ENCODE results near the gene ADCY9.

The ADCY9 gene

DNA sequence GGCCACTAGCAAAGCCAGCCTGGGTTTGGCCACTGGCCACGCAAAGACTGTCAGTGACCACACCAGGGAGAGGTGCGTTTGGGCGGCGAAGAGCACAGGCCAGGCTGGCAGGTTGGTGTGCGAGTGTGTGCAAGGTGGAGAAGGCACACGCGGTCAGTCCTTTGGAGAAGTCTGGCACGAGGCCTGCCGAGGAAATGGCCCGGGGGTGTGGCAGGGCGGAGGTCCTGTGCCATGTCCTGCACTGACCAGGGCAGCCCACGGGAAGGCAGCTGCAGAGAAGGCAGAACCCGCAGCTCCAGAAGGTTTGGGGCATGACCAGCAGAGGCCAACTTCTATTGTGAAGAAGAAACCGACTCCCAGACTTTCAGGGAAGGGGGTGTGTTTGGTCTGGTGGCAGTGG lies 90.8 kb downstream of the ADCY9 start:
- DNase-seq, result no peak

- DNase-seq, result no peak
Observed at GRCh38 chr16:4021916-4022315, 94.3 kb downstream of the ADCY9 start.

- DNase-seq, result no peak
Observed at GRCh38 chr16:4021070-4021779, 95.0 kb downstream of the ADCY9 start.

GRCh38 chr16:4019371-4019791 lies 96.9 kb downstream of the ADCY9 start:
- no peak for DNase-seq

- no peak for DNase-seq
Observed at GRCh38 chr16:4018391-4018790, 97.9 kb downstream of the ADCY9 start.

DNA sequence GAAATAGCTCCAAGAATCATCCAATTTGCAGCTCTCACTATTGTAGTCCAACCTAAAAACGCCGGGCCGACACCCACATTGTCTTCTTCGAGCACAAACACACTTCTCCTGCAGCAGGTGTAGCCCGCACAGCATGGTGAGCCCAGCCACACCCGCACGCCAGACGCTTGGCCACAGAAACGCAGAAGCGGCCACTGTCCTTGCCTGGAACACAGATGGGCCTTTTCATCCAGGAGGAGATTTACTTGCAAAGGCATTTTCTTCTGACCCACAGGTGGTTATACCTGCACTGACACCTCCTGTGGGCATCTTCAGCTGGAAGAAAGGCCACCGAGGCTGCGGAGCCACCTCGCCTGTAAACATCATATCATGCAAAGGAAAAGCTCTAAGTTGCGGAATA lies 98.4 kb downstream of the ADCY9 start:
- no peak for DNase-seq

DNA sequence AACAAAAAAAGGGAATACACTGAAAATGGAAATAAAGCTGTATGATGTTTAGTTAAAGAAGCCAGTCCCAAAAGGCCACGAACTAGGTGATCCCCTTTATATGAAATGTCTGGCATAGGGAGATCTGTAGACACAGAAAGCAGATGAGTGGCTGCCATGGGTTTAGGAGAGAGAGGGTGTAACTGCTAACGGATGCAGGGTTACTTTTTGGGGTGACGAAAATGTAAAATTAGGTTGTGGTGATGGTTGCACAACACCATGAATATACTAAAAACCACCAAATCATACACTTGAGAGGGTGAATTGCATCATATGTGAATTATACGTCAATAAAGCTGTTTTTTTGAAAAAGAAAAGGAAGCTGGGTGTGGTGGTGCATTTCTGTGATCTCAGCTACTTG lies 99.6 kb downstream of the ADCY9 start:
- DNase-seq, result no peak

DNA sequence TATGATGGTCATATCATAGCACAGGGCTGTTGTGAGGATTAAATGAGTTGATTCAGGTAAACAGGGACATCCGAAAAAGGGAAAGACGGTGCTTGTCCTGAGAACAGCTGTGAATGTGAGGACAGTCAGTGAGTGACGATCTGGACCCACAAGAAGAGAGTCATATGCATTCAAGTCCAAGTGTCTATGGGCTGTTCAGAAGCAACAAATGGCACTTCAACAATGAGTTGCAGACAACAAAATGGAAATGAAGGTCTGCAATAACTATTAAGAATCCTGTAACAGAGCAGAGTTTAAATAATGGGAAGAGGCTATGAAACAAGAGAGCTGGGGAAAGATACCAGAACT lies 100.3 kb downstream of the ADCY9 start:
- DNase-seq, result no peak

DNA sequence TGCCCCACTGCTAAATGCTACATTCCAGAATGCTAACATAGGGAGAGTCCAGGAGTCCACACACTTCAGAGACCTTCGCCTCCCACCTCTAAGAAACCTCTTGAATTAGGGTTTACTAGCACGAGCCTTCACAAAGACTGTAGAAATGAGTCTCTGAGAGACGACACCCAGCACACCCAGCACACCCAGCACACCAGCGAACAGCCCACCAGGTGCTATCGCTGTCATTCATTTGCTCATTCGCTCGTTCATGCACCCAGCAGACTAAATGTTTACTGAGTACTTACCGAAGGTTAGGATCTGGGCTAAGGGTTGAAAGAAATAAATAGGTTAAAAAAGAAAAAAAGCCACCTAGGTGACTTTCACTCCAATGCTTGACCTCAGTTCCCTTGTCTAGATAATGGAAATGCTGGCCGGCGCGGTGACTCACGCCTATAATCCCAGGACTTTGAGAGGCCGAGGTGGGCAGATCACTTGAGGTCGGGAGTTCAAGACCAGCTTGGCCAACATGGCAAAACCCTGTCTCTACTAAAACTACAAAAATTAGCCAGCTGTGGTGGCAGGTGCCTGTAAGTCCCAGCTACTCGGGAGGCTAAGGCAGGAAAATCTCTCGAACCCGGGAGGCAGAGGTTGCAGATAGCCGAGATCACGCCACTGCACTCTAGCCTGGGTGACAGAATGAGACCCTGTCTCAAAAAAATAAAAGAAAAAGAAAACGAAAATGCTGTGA lies 100.8 kb downstream of the ADCY9 start:
- DNase-seq, result no peak

DNA sequence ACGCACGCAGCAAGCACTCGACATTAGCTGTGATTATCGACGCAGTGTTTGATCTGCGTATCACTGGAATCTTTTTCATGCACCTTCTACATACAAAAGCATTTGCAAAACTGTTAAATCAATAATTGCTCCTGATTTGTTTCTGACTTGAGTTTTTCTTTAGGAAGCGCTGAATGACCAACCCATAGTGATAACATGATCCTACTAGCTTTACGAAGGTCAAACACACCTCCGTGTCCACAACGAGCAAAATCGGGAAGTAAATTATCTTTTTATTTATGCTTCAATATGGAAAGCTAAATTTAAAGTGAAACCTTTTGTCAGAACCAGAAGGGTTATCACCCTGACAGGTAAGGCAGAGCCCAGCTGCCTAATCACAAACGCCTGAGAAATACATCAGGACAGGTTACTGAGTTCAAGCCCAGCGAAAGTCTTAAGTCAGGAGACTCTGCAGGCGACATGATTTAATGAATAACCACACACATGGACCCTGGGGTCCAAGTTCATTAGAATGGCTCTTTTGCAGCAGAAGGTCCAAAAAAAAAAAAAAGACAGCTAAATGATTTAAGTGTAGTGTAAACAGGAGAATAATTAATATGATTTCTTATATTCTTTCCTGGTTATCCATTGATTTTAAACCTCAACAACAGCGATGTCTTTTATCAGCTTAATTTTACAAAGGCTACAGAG lies 104.2 kb downstream of the ADCY9 start:
- DNase-seq, result no peak

GRCh38 chr16:4011225-4011939 lies 104.9 kb downstream of the ADCY9 start:
- DNase-seq, result no peak

GRCh38 chr16:4010225-4011158 lies 105.8 kb downstream of the ADCY9 start:
- DNase-seq, result no peak

GRCh38 chr16:4009177-4009576 lies 107.1 kb downstream of the ADCY9 start:
- DNase-seq, result no peak

DNA sequence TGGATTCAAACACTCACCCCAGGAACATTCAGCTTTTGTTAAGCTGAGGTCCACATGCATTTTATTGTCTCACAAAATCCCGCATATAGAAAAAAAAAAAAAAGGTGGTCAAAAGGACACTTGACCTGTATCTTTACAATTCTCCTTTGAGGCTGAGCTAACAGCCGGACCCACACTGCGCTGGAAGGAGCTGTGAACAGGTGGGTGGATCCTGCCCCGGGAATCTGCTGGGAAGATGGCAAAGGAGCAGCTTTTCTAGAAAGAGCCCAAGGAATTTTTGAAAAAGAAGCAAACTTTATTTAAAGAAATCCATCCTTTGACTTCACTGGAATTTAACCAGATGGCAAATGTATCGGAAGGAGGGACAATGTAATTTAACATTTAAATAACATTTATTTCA lies 108.1 kb downstream of the ADCY9 start:
- DNase-seq, result no peak

DNA sequence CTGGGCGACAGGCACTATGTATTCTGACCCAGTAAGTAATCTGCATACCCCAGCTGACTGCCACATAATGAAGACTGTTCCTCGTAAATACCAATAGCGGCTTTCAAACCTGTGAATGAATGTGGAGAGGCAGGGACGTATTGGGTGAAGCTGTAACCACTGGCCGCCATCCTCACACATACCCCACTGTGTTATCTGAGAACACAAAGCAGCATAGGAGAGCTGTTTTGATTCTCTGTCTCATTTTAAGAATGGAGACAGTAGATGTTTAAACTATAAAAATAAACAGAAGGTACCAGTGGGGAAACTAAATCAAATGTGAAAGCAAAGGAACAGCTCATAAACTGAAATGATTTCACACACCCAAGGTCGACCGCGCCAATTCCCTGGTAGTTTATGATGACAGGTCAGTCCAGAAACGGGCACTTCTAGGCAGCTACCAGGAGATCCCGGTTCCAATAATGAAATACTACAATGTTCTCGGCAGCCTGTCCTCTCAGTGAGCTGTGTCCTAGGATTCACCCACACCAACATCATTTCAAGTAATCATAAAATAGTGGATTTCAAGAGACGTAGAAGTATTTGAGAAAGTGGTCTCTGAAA lies 109.7 kb downstream of the ADCY9 start:
- DNase-seq, result no peak

DNA sequence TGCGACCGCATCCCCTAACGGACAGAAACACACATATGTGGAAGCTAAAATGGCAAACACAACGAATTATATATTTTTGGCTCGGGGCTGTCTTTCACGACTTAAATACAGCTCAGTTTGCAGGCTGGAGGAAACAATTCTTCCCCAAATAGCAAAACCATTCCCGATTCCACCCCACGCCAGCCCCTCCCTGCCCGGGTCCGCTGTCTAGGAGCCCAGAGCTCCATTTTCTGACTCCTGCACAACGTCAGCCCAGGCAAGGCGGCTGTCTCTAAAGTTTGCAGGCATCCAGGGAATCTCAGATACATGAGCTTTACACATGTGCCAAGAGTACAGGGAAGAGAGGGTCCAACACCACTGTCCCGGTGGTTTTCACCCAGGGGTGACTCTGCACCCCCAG lies 110.5 kb downstream of the ADCY9 start:
- DNase-seq, result no peak

GRCh38 chr16:4005281-4005680 lies 111.0 kb downstream of the ADCY9 start:
- DNase-seq, result no peak

- DNase-seq, result no peak
Observed at GRCh38 chr16:4004206-4004605, 112.0 kb downstream of the ADCY9 start.

DNA sequence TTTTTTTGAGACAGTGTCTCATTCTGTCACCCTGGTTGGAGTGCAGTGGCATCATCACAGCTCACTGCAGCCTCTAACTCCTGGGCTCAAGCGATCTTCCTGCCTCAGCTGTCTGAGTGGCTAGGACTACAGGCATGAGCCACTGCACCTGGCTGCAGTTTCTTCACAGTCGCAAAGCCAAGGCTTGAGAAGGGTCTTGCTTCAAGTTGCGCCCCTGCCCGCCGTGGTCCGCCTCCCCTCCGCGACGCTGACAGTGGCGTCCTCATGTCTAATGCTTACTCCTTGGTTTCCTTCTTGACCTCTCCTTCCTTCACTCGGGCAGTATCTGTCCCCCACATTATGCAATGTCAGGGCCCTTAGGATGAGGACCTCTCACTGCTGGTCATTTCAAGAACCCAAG lies 112.7 kb downstream of the ADCY9 start:
- no peak for DNase-seq

- no peak for DNase-seq
Observed at GRCh38 chr16:4003166-4003565, 113.1 kb downstream of the ADCY9 start.

GRCh38 chr16:4002121-4002520 lies 114.1 kb downstream of the ADCY9 start:
- DNase-seq, result no peak
